ENCODE data around the gene FOSL1. TPM values are rescaled to one million over a fixed set of nuclear protein-coding genes. Genes with fewer than 3 reads are reported as not detected.

FOSL1 gene
- total RNA-seq, 4 donors from 2014 or later, result 11.9 to 72.7 (median 35.6) TPM

DNA sequence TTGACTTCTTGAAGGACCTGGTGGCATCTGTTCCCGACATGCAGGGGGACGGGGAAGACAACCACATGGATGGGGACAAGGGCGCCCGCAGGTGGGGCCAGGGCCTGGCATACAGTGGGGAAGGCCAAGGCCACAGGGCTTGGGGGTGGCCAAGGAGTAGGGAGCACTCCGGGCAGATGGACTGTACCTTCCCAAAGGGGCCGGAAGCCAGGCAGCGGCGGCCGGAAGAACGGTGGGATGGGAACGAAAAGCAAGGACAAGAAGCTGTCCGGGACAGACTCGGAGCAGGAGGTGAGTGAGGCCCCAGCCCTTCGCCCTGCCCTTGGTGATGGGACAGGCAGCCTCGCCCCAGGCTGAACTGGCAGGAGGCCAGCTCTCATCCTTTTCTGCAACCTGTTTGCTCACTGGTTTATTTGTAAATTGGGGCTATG lies 20.2 kb upstream of the FOSL1 start:
- H3K4me3 ChIP-seq, result peak overlapping the region; percentile 89 to 98 (median 94)
- H3K36me3 ChIP-seq, result peaks cover 0 to 51% (median 0%) of the 10 kb centered on the region in 3 donors
- H3K4me1 ChIP-seq, result peaks cover 43 to 67% (median 43%) of the 10 kb centered on the region in 3 donors
- no peak for DNase-seq
- H3K27me3 ChIP-seq, result no peaks in the 10 kb centered on the region
- intact Hi-C loops (cut with DNase I), result no loop called here
- WGBS, 2 donors, result 51 to 65% methylated on average over 13 of the region's 15 CpGs
- peak overlapping the region; percentile 91 to 99 (median 96) for H3K27ac ChIP-seq
- no peaks in the 10 kb centered on the region for H3K9me3 ChIP-seq
- no peak for TF ChIP-seq POLR2A (IDR thresholded peaks at IDR 0.05)
- no peak for TF ChIP-seq CTCF (IDR thresholded peaks at IDR 0.05)

GRCh38 chr11:65919573-65920371 lies 19.6 kb upstream of the FOSL1 start:
- Histone ChIP-seq H3K27ac (peak overlapping the region; percentile 91 to 99 (median 96)), H3K9me3 (no peaks in the 10 kb centered on the region), H3K4me1 (peaks cover 49 to 73% (median 49%) of the 10 kb centered on the region in 3 donors), H3K27me3 (no peaks in the 10 kb centered on the region), H3K36me3 (peaks cover 0 to 49% (median 0%) of the 10 kb centered on the region in 3 donors), H3K4me3 (peak overlapping the region; percentile 89 to 98 (median 94))
- WGBS, 2 donors, result 1% methylated on average over 12 of the region's 60 CpGs; no CpG with 5 or more reads in 1 of the 2 donors
- intact Hi-C loops (cut with DNase I), result no loop called here
- DNase-seq, result no peak
- TF ChIP-seq POLR2A (IDR thresholded peaks at IDR 0.05), result no peak
- no peak for TF ChIP-seq CTCF (IDR thresholded peaks at IDR 0.05)

- WGBS, 2 donors, result 2% methylated on average over 25 of the region's 59 CpGs; no CpG with 5 or more reads in 1 of the 2 donors
Measured at GRCh38 chr11:65919141-65919572, 19.0 kb upstream of the FOSL1 start, which contains the start of gene DRAP1. Gene DRAP1, plus strand, starts transcription at chr11:65919426. Its CDS starts 76 bp downstream, at chr11:65919502.

GRCh38 chr11:65918211-65919140 lies 18.3 kb upstream of the FOSL1 start, which contains the start of gene C11orf68:
Gene C11orf68, minus strand, starts transcription at chr11:65919062. Its CDS starts 31 bp downstream, at chr11:65919031.
- DNase-seq, result no peak
- H3K9me3 ChIP-seq, result no peaks in the 10 kb centered on the region
- whole genome bisulfite sequencing, 2 donors, result 19 to 21% methylated on average over 9 to 10 of the region's 77 CpGs
- H3K4me1 ChIP-seq, result peaks cover 50 to 84% (median 50%) of the 10 kb centered on the region in 3 donors
- H3K36me3 ChIP-seq, result peaks cover 0 to 36% (median 0%) of the 10 kb centered on the region in 3 donors
- H3K27me3 ChIP-seq, result no peaks in the 10 kb centered on the region
- H3K4me3 ChIP-seq, result peak within 1 kb of the TSS; percentile 89 to 98 (median 94)
- TF ChIP-seq POLR2A (IDR thresholded peaks at IDR 0.05) (peak in 1 of 4 donors; percentile 11), CTCF (IDR thresholded peaks at IDR 0.05) (peak in 1 of 6 experiments; percentile 6)
- peak within 1 kb of the TSS; percentile 94 to 99 (median 98) for H3K27ac ChIP-seq
- intact Hi-C loops (cut with DNase I), result no loop called here

More at GRCh38 chr11:65919141-65919572, 19.0 kb upstream of the FOSL1 start, which contains the start of gene DRAP1:
- Histone ChIP-seq H3K27ac (peak within 1 kb of the TSS; percentile 94 to 99 (median 98)), H3K27me3 (no peaks in the 10 kb centered on the region), H3K4me1 (peaks cover 50 to 79% (median 50%) of the 10 kb centered on the region in 3 donors), H3K4me3 (peak within 1 kb of the TSS; percentile 89 to 98 (median 94)), H3K9me3 (no peaks in the 10 kb centered on the region), H3K36me3 (peaks cover 0 to 43% (median 0%) of the 10 kb centered on the region in 3 donors)
- TF ChIP-seq POLR2A (IDR thresholded peaks at IDR 0.05) (peak in 3 of 4 donors; percentile 55 to 84 (median 81)), CTCF (IDR thresholded peaks at IDR 0.05) (peak in 3 of 6 experiments; percentile 3 to 38 (median 34))
- intact Hi-C loops (cut with DNase I), result no loop called here
- peak; percentile 93 for DNase-seq
